MM.1S (cell line): ENCODE data around the gene ANKMY1.

Experiments
- DNase-seq: peaks from one replicate; pipeline ENCODE4 v3.0.0-alpha.2; 2015
- H2AFZ ChIP-seq: fragments of 300-600 bp; sonication (generic); 2 replicates; pipeline ENCODE4 v1.6.0; 2016; ENCODE audit warnings: antibody characterized with exemption, low read length
- H3F3A ChIP-seq: fragments of 300-600 bp; sonication (generic); 2 replicates; pipeline ENCODE4 v1.6.1; 2016; ENCODE audit warnings: mild to moderate bottlenecking, antibody characterized with exemption, low read length, moderate library complexity, mixed read lengths; ENCODE audit not compliant: insufficient read depth
- H3K27ac ChIP-seq: fragments of 300-600 bp; sonication (generic); 2 replicates; pipeline ENCODE4 v1.5.1; 2016; ENCODE audit warnings: mild to moderate bottlenecking, low read length
- H3K27me3 ChIP-seq: fragments of 300-600 bp; sonication (generic); replicated peaks from 2 replicates; pipeline ENCODE4 v1.6.0; 2016; ENCODE audit warnings: low read length; ENCODE audit not compliant: insufficient read depth
- H3K36me3 ChIP-seq: fragments of 300-600 bp; sonication (generic); replicated peaks from 2 replicates; pipeline ENCODE4 v1.6.1; 2016; ENCODE audit warnings: mild to moderate bottlenecking, low read length, mixed read lengths; ENCODE audit not compliant: insufficient read depth
- H3K4me1 ChIP-seq: fragments of 300-600 bp; sonication (generic); 2 replicates; pipeline ENCODE4 v1.6.1; 2016; ENCODE audit warnings: low read length, mixed read lengths
- H3K4me2 ChIP-seq: fragments of 300-600 bp; sonication (generic); 2 replicates; pipeline ENCODE4 v1.6.0; 2016; ENCODE audit warnings: low read depth, low read length
- H3K4me3 ChIP-seq: fragments of 300-600 bp; sonication (generic); 2 replicates; pipeline ENCODE4 v1.5.1; 2016; ENCODE audit warnings: low read length, mixed read lengths
- H3K79me2 ChIP-seq: fragments of 300-600 bp; sonication (generic); 2 replicates; pipeline ENCODE4 v1.6.1; 2016; ENCODE audit warnings: mixed run types, low read length, mixed read lengths
- H3K9ac ChIP-seq: fragments of 300-600 bp; sonication (generic); 2 replicates; pipeline ENCODE4 v1.6.1; 2016; ENCODE audit warnings: low read length, mixed read lengths
- H3K9me2 ChIP-seq: fragments of 300-600 bp; sonication (generic); replicated peaks from 2 replicates; pipeline ENCODE4 v1.6.1; 2016; ENCODE audit warnings: mild to moderate bottlenecking, low read length, mixed read lengths; ENCODE audit not compliant: insufficient read depth
- H3K9me3 ChIP-seq: fragments of 300-600 bp; sonication (generic); replicated peaks from 2 replicates; pipeline ENCODE4 v1.6.1; 2016; ENCODE audit warnings: mild to moderate bottlenecking, low read length, mixed read lengths; ENCODE audit not compliant: insufficient read depth
- H4K20me1 ChIP-seq: fragments of 300-600 bp; sonication (generic); 2 replicates; pipeline ENCODE4 v1.6.1; 2016; ENCODE audit warnings: mild to moderate bottlenecking, low read length, moderate library complexity, mixed read lengths; ENCODE audit not compliant: insufficient read depth
- CTCF ChIP-seq: fragments of 300-600 bp; sonication (generic); IDR thresholded peaks from 2 replicates; pipeline ENCODE4 v1.5.1; 2016; ENCODE audit warnings: antibody characterized with exemption, low read length, mixed read lengths
- EZH2 ChIP-seq: fragments of 300-600 bp; sonication (generic); optimal IDR thresholded peaks from 2 replicates; pipeline ENCODE3; 2017; ENCODE audit warnings: low read depth, mild to moderate bottlenecking, antibody characterized with exemption, low read length, mixed read lengths
- EZH2phosphoT487 ChIP-seq: fragments of 300-600 bp; sonication (generic); IDR thresholded peaks from 2 replicates; pipeline ENCODE4 v1.6.1; 2018; ENCODE audit warnings: antibody characterized with exemption, low read length

Gene ANKMY1

DNA sequence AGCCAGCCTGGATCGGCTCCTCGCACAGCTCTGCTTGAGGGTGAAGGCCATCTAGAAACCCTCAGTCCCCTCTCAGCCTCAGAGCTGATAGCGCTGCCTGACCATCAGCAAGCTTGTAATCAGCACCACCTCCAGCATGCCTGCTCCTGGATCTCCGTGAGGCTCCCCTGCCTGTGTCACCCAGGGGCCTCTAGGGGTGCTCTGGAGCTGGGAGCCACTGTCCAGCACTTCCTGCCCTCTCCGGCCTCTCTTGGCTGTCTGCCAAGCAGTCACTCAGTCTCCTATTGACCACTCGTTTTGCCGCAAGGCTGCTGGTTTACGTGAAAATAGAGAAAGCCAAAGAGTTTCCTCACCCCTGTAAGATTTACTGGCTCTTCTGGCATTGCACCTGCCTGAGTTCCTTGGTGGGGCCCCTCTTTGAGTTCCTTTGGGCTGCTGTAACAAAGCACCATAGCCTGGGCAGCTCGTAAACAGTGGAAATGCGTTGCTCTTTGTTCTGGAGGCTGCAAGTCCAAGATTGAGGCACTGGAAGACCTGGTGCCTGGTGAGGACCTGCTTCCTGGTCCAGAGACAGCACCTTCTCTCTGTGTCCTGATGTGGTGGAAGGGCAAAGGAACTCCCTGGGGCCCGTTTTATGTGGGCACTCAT lies 46.6 kb upstream of the ANKMY1 start:
- Histone ChIP-seq H3K79me2 (no peaks in the 10 kb centered on the region), H3K4me2 (no peak overlapping the region), H3K36me3 (no peaks in the 10 kb centered on the region), H3K9ac (no peak overlapping the region), H3K4me1 (no peaks in the 10 kb centered on the region), H3K9me3 (no peaks in the 10 kb centered on the region), H3K27me3 (no peaks in the 10 kb centered on the region), H3K27ac (no peak overlapping the region), H4K20me1 (no peaks in the 10 kb centered on the region), H3K4me3 (no peak overlapping the region), H2AFZ (no peak overlapping the region), H3F3A (no peaks in the 10 kb centered on the region), H3K9me2 (no peaks in the 10 kb centered on the region)
- TF ChIP-seq CTCF (peak; percentile 32), EZH2phosphoT487 (no peak), EZH2 (no peak)
- DNase-seq = no peak

GRCh38 chr2:240603846-240604245 lies 46.1 kb upstream of the ANKMY1 start:
- no peak for DNase-seq

GRCh38 chr2:240603081-240603835 lies 45.5 kb upstream of the ANKMY1 start:
- Histone ChIP-seq H3K9me3 (no peaks in the 10 kb centered on the region), H2AFZ (no peak overlapping the region), H3K36me3 (no peaks in the 10 kb centered on the region), H3K9me2 (no peaks in the 10 kb centered on the region), H3K27me3 (no peaks in the 10 kb centered on the region), H3F3A (no peaks in the 10 kb centered on the region), H3K79me2 (no peaks in the 10 kb centered on the region), H3K4me1 (no peaks in the 10 kb centered on the region), H3K9ac (no peak overlapping the region), H3K27ac (no peak overlapping the region), H3K4me3 (no peak overlapping the region), H3K4me2 (no peak overlapping the region), H4K20me1 (no peaks in the 10 kb centered on the region)
- TF ChIP-seq EZH2 = no peak
- no peak for TF ChIP-seq CTCF
- TF ChIP-seq EZH2phosphoT487 = no peak
- no peak for DNase-seq

More at GRCh38 chr2:240603846-240604245, 46.1 kb upstream of the ANKMY1 start:
- no peak overlapping the region for H3K9ac ChIP-seq
- no peak overlapping the region for H3K4me2 ChIP-seq
- no peaks in the 10 kb centered on the region for H3K4me1 ChIP-seq
- H3K9me2 ChIP-seq = no peaks in the 10 kb centered on the region
- H3K27me3 ChIP-seq = no peaks in the 10 kb centered on the region
- no peaks in the 10 kb centered on the region for H3K36me3 ChIP-seq
- no peak overlapping the region for H3K27ac ChIP-seq
- no peak overlapping the region for H3K4me3 ChIP-seq
- H4K20me1 ChIP-seq = no peaks in the 10 kb centered on the region
- TF ChIP-seq EZH2 = no peak
- no peak for TF ChIP-seq EZH2phosphoT487
- TF ChIP-seq CTCF = no peak
- no peaks in the 10 kb centered on the region for H3K9me3 ChIP-seq
- no peaks in the 10 kb centered on the region for H3F3A ChIP-seq
- no peak overlapping the region for H2AFZ ChIP-seq
- no peaks in the 10 kb centered on the region for H3K79me2 ChIP-seq
